Ovary (tissue), 9 donors: ENCODE results near the gene HSPBP1. TPM values are rescaled to one million over a fixed set of nuclear protein-coding genes. Genes with fewer than 3 reads are reported as not detected.

ENCODE experiments used
- DNase-seq, 5 donors: peaks; one replicate each; pipeline ENCODE4 v3.0.0-alpha.2; 2019 to 2020
- H3K27ac ChIP-seq, 2 donors: fragments of 200-600 bp; one replicate each; pipeline versions ENCODE4 v1.5.1 to v1.8.0; 2019 to 2022
- H3K27me3 ChIP-seq: fragments of 200-600 bp; one replicate; pipeline ENCODE4 v1.8.0; 2022
- H3K36me3 ChIP-seq: fragments of 200-600 bp; sonication (generic); one replicate; pipeline ENCODE4 v1.5.1; 2019
- H3K4me1 ChIP-seq: one replicate; pipeline ENCODE4 v1.8.1; 2013; ENCODE audit warnings: mild to moderate bottlenecking, moderate library complexity; ENCODE audit not compliant: insufficient read depth
- H3K4me3 ChIP-seq: fragments of 200-600 bp; sonication (generic); one replicate; pipeline ENCODE4 v1.5.1; 2017
- H3K9me3 ChIP-seq, 2 donors: fragments of 200-600 bp in 1 of 2; sonication (generic) in 1 of 2; one replicate each; pipeline versions ENCODE4 v1.5.1 to v1.8.1; 2013 to 2019; ENCODE audit warnings: mild to moderate bottlenecking in 1 of 2, moderate library complexity in 1 of 2
- CTCF ChIP-seq, 3 donors: fragments of 450-650 bp in 2 of 3; fragments of 200-600 bp in 1 of 3; IDR thresholded peaks; one replicate each; pipeline versions ENCODE4 v1.5.1 to v1.8.0; 2016 to 2022; ENCODE audit warnings: antibody characterized with exemption in 3 of 3, mild to moderate bottlenecking in 1 of 3
- EP300 ChIP-seq: sonication (generic); formaldehyde crosslinking; IDR thresholded peaks from one replicate; pipeline ENCODE4 v1.6.1; 2017; ENCODE audit warnings: antibody characterized with exemption
- POLR2A ChIP-seq: fragments of 450-650 bp; IDR thresholded peaks from one replicate; pipeline ENCODE4 v1.6.1; 2017; ENCODE audit warnings: antibody characterized with exemption, mild to moderate bottlenecking, moderate library complexity
- WGBS, 3 donors: extraction: QIAGEN DNeasy Blood & Tissue Kit in 1 of 3; methylation state at CpG; one replicate each; pipeline versions ENCODE4 v1.1.5 to v1.1.7; 2013 to 2017; 5-methylcytosine and 5-hydroxymethylcytosine counted together
- intact Hi-C, 4 donors: fragments of 100-400 bp; cut with DNase I; formaldehyde crosslinking; loops; one replicate each; pipeline versions ENCODE4 v1.11.0 to v1.15.1; 2022 to 2023
- polyA plus RNA-seq, 2 donors: library from polyadenylated mRNA; stranded (reverse); fragments of 200-250 nt in 1 of 2; fragments of 350-450 nt in 1 of 2; fragmentation: Illumina TruSeq in 1 of 2; extraction: RNeasy Lipid Tissue Mini Kit (QIAGEN cat#74804) in 1 of 2; gene quantifications; one replicate each; pipeline ENCODE4 v1.2.3, GENCODE V29; 2013 to 2014
- total RNA-seq, 7 donors: library from RNA; depleted of rRNA in 2 of 7; stranded (reverse); fragments of >200 nt in 2 of 7; fragmentation: NEBNext Ultra II Directional in 3 of 7; extraction: Animal tissue kit (Norgen Biotek cat#: 25700) in 3 of 7; gene quantifications; one replicate each; pipeline versions ENCODE4 v1.1.0 to v1.2.4, GENCODE V29; 2016 to 2023
- donor health status: DM: no; HTN: no; CAD: no; lungs with moderate emphysema.
- donor health status: DM: no; HTN: no; CAD: no.
- donor health status: Bipolar disorder and iron deficiency.
- donor health status: DM: yes; HTN: yes; CAD: no.
- donor health status: DM: no; HTN: no; CAD: no.
- donor health status: DM: yes; HTN: yes; CAD: no.

Gene HSPBP1
- total and polyA plus RNA-seq, 9 donors = 3.6 to 40.7 (median 31.8) TPM

GRCh38 chr19:55311797-55312196 lies 31.9 kb upstream of the HSPBP1 start:
- no peaks in the 10 kb centered on the region for H3K36me3 ChIP-seq
- intact Hi-C loops = no loop called here
- H3K27ac ChIP-seq = no peak overlapping the region
- H3K9me3 ChIP-seq = no peaks in the 10 kb centered on the region
- TF ChIP-seq CTCF (IDR thresholded peaks at IDR 0.05) (no peak), POLR2A (no peak), EP300 (no peak)
- no peak overlapping the region for H3K4me3 ChIP-seq
- H3K27me3 ChIP-seq = no peaks in the 10 kb centered on the region
- peaks cover 4% of the 10 kb centered on the region for H3K4me1 ChIP-seq
- WGBS, 3 donors = 38 to 63% (median 49%) methylated on average over 8 to 18 of the region's 18 CpGs
- no peak for DNase-seq

GRCh38 chr19:55311397-55311796 lies 31.5 kb upstream of the HSPBP1 start:
- peaks cover 4% of the 10 kb centered on the region for H3K4me1 ChIP-seq

GRCh38 chr19:55310498-55310897 lies 30.6 kb upstream of the HSPBP1 start:
- 76 to 90% (median 79%) methylated on average over 7 of the region's 7 CpGs for WGBS, 3 donors
- Histone ChIP-seq H3K4me1 (peaks cover 4% of the 10 kb centered on the region), H3K36me3 (no peaks in the 10 kb centered on the region), H3K4me3 (no peak overlapping the region), H3K9me3 (no peaks in the 10 kb centered on the region), H3K27me3 (no peaks in the 10 kb centered on the region), H3K27ac (no peak overlapping the region)
- no peak for TF ChIP-seq CTCF (IDR thresholded peaks at IDR 0.05)
- no peak for TF ChIP-seq POLR2A
- no peak for TF ChIP-seq EP300
- intact Hi-C loops = no loop called here
- DNase-seq = no peak

More at GRCh38 chr19:55311397-55311796, 31.5 kb upstream of the HSPBP1 start:
- no peak overlapping the region for H3K27ac ChIP-seq
- intact Hi-C loops = no loop called here
- no peak for TF ChIP-seq CTCF (IDR thresholded peaks at IDR 0.05)
- no peak for TF ChIP-seq EP300
- DNase-seq = no peak
- 68 to 78% (median 72%) methylated on average over 9 of the region's 9 CpGs for WGBS, 3 donors
- no peak overlapping the region for H3K4me3 ChIP-seq
- H3K9me3 ChIP-seq = no peaks in the 10 kb centered on the region
- H3K27me3 ChIP-seq = no peaks in the 10 kb centered on the region
- H3K36me3 ChIP-seq = no peaks in the 10 kb centered on the region

GRCh38 chr19:55309448-55309847 lies 29.5 kb upstream of the HSPBP1 start:
- Histone ChIP-seq H3K4me3 (no peak overlapping the region), H3K27me3 (no peaks in the 10 kb centered on the region), H3K9me3 (no peaks in the 10 kb centered on the region), H3K36me3 (no peaks in the 10 kb centered on the region), H3K27ac (no peak overlapping the region), H3K4me1 (peaks cover 4% of the 10 kb centered on the region)
- DNase-seq = no peak
- intact Hi-C loops = loop anchor here in 2 of 4 donors (10.0 kb wide), 2 partner anchors 75 to 195 kb away; partner anchors contain the start of genes RPL28 (in 1 of the 2) and TMEM238 (in 1 of the 2)
- TF ChIP-seq CTCF (IDR thresholded peaks at IDR 0.05) (no peak), POLR2A (no peak), EP300 (no peak)
- WGBS, 3 donors = 90 to 93% (median 90%) methylated on average over 5 of the region's 5 CpGs
